HG03097 (cell line): ENCODE measurements around the gene DUSP9.

Experiments used
- ATAC-seq: cut with Tn5 transposase; IDR thresholded peaks from one replicate; pipeline ENCODE4 v1.9.1; 2021; ENCODE audit not compliant: unreplicated experiment, low FRiP score

DUSP9 gene

DNA sequence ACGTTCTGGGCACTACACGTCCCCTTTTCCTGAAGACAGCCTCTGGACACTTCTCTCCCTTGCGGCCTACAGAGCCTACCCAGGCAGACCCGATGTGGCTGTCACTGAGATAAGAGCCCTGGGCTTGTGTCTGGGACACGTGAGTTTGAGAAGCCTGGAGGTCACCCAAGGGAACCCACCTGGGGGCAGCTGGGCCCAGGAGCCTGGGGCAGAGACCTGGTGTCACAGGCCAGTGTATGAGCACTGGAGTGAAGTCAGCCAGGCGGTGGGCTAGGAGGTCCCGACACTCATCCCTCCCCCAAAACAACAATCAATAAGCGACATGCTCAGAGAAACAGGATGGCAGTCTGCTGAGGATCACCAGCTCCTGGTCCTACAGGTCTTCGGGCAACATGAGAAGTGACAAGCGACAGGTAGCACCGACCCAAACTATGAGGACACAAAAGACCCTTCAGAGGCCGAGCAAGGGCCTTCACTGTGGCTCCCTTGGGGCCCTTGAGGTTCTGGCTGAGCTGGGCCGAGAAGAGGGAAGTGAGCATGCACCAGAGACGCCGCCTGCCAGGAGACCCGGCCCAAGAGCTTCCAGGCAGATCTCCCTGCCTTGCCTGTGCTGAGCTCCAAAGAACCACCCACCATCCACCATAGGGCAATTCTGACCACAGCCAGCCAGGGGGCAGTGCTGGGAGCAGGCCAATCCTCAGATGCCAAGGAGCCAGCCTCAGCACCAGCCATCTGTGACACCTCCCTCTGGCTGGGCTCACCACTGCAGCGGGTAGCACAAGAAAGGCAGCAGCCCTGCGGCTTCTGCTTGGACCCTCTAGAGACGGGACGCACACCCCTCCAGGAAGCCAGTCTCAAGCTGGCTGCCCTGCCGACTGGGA is 11.0 kb upstream of the DUSP9 start:
- no peak for ATAC-seq

DNA sequence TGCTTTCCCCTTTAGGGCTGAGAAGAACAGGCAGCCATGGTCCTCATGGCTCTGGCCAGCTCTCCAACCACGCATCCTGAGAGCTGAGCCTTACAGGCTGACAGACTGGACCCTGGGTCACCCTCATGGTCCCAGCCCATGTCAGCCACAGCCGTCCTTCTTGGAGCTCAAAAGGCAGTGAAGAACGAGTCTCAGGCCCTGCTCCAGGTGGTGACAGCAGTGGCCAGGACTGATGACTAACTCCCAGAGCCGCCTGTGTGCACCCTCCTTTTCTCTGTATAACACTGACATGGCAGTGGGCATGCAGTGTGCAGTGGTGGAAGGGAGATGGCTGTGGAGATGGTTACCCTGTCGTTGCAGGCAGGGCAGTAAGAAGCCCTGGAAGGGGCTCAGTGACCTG is 10.3 kb upstream of the DUSP9 start:
- no peak for ATAC-seq

- no peak for ATAC-seq
Observed at GRCh38 chrX:153637121-153638040, 9.6 kb upstream of the DUSP9 start.

- no peak for ATAC-seq
Observed at GRCh38 chrX:153638041-153638371, 9.0 kb upstream of the DUSP9 start.

DNA sequence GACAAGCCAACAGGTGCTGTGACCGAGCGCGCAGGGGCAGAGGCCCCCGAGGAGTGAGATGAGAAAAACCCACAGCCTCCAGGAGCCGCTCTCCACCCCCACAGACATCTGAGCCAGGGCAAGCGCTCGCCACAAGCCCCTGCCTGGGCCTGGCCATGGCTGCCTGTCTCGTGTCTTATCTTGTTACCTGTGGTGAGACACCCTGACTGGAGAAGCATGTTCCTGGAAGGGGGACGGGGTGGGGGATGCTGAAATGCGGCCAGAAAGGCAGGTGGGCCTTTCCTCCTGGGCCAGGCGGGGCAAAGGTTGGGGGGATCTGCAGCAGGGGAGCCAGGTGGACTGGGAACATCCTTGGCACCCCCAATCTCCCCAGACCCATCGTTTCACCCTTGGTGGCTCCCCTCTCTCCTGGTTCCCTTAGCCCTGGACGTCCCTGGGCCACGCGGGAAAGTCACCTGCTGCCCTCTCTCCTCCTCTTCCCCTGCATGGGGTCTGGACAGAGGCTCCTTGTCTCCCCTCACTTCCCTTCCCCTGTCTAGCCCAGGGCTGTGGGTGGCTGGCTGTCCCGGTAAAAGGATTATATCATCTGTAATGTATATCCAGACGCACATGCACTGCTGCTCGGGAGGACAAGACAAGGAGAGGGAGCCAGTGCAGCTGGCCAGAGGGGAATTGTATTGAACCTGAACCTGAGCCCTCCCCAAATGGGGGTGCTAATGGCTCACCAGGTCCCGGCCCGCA is 8.4 kb upstream of the DUSP9 start:
- no peak for ATAC-seq

GRCh38 chrX:153639177-153640044 is 7.6 kb upstream of the DUSP9 start:
- no peak for ATAC-seq

DNA sequence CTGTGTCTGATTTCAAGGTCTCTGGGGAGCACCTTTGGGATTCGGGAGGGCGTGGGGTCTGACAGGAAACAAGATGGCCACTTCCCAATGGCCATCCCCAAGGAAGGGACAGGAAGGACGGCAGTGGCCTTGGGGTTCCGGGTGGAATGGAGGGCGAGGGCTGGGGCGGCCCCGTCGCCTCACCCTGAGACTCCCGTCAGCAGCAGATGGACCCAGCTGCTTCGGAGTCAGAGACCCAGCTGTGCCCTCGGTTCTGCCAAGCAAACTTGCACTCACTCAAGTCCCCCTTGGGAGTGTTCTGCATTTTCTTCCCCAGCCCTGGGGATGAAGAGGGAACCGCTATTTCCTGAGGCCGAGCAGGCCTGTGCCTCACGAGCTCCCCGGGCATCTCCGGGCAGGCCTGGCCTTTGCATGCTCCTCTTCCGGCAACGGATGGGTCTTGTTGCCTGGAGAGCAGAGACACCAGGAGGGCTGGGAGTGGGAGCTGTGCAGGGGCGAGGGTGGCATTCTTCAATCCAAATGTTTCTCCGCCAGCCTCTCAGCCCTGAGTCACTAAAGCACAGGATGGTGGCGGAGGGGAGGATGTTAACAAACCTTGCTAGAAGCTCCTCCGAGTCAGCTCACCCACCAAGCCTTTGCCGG is 6.8 kb upstream of the DUSP9 start:
- no peak for ATAC-seq

GRCh38 chrX:153640736-153641575 is 6.0 kb upstream of the DUSP9 start:
- no peak for ATAC-seq

DNA sequence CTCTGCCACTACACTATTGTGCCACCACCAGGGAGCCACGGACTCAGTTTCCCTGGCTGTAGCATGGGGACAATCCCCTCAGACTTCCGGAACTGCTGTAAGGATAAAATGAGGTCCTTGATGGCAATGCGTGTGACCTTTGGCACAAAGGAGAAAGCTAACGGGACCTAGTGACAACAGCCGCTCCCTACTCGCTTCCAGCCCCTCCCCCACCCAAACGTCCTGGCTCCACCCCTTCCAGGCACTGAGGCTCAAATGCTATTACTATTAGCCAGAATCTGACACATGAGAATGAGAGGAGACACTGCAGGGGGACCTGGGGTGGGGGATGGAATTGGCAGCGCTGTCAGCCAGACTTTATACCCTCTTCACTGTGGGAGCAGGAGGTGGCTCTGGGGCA is 5.4 kb upstream of the DUSP9 start:
- no peak for ATAC-seq

- no peak for ATAC-seq
Observed at GRCh38 chrX:153642051-153642654, 4.8 kb upstream of the DUSP9 start.

- no peak for ATAC-seq
Observed at GRCh38 chrX:153642655-153643430, 4.2 kb upstream of the DUSP9 start.

DNA sequence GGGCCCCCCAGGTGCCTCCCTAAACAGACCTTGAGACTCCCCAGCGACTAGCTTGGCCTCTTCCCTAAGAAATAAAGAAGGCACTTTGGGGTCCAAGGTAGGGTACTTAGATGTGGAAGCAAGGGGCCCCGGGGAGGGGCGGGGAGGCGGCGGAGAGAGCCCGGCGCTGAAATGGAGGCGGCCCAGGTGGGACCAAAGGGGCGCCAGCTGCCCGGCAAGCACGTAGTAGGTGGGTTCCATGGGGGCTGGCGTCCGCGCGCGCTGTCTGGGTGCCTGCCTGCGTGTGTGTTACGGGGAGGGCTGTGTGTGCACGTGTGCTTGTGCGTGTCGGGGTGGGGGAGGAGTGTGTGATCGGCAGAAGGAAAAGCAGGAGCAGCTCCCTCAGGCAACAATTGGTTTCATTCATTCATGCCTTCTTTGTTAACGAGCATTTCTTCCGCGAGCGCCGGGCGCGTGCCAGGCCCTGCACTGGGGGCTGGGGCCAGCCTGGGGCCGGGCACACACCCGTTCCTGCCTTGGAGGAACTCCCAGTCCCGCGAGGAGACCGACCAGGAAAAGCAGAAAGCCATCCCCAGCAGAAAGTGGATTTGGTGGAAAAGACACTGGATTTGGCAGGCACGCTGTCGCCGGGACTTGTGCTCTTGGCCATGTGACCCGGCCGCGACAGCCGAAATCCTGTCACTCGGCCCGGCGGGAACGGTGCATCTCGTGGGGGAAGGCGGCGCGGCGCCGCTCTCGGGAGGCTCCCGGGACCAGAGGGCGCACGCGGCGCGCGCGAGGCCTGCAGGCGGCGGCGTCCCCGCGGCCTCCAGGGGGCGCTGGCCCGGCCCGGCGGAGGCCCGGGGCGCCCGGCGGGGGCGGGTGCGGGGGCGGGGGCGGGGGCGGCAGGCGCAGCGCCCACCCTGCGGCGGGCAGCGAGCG is 3.3 kb upstream of the DUSP9 start:
- ATAC-seq: no peak

DNA sequence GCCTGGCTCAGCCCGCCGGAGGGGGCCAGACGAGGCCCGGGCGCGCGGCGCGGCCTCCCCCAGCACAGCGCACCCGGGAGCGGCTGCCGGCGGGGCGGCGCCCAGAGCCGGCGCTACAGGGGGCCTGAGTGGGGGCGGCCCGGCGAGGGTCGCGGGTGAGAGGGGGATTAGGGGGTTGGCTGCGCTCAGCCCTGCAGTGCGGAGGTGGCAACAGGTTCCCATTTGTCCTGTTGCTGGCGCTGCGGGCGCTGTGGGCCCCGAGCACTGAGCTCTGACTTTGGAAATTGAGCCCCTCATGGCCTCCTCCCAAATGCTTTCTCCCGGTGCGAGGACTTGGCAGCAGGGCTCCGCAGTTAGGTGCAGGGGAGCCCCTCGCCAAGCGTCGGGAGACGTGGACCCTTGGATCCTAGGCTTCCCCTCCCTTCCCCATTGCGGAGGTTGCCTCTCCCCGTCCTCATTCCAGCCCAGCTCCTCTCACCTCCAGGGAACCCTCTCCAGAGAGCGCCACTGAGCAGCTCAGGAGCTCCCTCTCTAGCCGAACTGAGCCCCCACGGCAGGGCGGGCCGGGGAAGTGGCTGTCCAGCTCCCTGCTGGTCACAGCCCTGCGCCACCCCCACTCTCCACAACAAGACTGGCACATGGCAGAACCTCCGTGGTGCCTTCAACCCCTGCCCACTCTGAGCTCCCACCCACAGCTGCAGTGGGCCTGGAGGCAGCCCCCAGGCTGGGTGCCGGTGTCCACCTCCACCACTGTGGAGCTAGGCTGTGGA is 2.5 kb upstream of the DUSP9 start:
- ATAC-seq: no peak

- ATAC-seq: no peak
Observed at GRCh38 chrX:153645151-153645550, 1.9 kb upstream of the DUSP9 start.

GRCh38 chrX:153645921-153646488 is 998 bp upstream of the DUSP9 start:
- no peak for ATAC-seq
